GM19372 (cell line): Measurements from ENCODE around the gene PRKCZ.

Source experiments
- ATAC-seq: cut with Tn5 transposase; IDR thresholded peaks from one replicate; pipeline ENCODE4 v1.9.1; 2021; ENCODE audit warnings: mild to moderate bottlenecking, low read depth, moderate library complexity; ENCODE audit not compliant: unreplicated experiment

Gene PRKCZ

GRCh38 chr1:2215329-2215728 lies 165.1 kb downstream of the PRKCZ start:
- ATAC-seq: no peak

GRCh38 chr1:2215909-2216766 lies 165.9 kb downstream of the PRKCZ start:
- no peak for ATAC-seq

GRCh38 chr1:2216767-2217058 lies 166.5 kb downstream of the PRKCZ start:
- ATAC-seq: no peak

GRCh38 chr1:2221271-2221670 lies 171.1 kb downstream of the PRKCZ start:
- no peak for ATAC-seq

- ATAC-seq: no peak
Measured at GRCh38 chr1:2224170-2224584, 174.0 kb downstream of the PRKCZ start.

- no peak for ATAC-seq
Measured at GRCh38 chr1:2224631-2225428, 174.6 kb downstream of the PRKCZ start.

- ATAC-seq: no peak
Measured at GRCh38 chr1:2226525-2227345, 176.5 kb downstream of the PRKCZ start.

GRCh38 chr1:2227346-2228156 lies 177.3 kb downstream of the PRKCZ start:
- peak; percentile 88 for ATAC-seq

GRCh38 chr1:2228157-2228594 lies 178.0 kb downstream of the PRKCZ start, which contains the start of gene SKI:
Gene SKI, plus strand, starts transcription at chr1:2228319. Its CDS starts 448 bp downstream, at chr1:2228767.
- ATAC-seq: no peak

GRCh38 chr1:2228694-2229036 lies 178.5 kb downstream of the PRKCZ start:
- ATAC-seq: no peak

GRCh38 chr1:2229037-2229864 lies 179.0 kb downstream of the PRKCZ start:
- ATAC-seq: no peak

GRCh38 chr1:2229911-2230731 lies 179.9 kb downstream of the PRKCZ start:
- no peak for ATAC-seq

- ATAC-seq: no peak
Measured at GRCh38 chr1:2230781-2231531, 180.7 kb downstream of the PRKCZ start.

- no peak for ATAC-seq
Measured at GRCh38 chr1:2231532-2232254, 181.5 kb downstream of the PRKCZ start.

- ATAC-seq: no peak
Measured at GRCh38 chr1:2232255-2232915, 182.2 kb downstream of the PRKCZ start.

GRCh38 chr1:2232916-2233438 lies 182.8 kb downstream of the PRKCZ start:
- no peak for ATAC-seq
